Measurements from ENCODE around the gene VPS4A.

DNA sequence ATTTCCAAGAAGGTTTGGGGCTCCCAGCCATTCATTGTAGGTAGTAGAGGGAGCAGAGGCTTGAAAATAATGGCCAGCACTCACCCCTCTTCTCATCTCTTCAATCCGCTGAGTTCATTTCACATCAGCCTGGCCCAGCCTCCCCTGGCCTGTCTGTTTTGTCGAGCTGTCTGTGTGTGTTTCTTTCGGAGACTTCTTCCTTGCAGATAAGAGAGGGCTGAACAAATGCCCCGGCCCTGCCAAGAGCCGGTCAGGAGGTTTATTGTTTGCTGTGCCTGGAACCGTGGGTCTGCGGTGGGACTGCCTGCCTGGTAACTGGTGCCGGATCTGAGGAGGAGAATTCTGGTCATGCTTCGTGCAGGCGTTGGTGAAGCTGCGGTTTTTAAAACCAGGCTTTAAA, 3.4 kb downstream of the VPS4A start:
- no peak for TF ChIP-seq POLR2AphosphoS5 (IDR thresholded peaks at IDR 0.05)
- TF ChIP-seq, protein P1, sequence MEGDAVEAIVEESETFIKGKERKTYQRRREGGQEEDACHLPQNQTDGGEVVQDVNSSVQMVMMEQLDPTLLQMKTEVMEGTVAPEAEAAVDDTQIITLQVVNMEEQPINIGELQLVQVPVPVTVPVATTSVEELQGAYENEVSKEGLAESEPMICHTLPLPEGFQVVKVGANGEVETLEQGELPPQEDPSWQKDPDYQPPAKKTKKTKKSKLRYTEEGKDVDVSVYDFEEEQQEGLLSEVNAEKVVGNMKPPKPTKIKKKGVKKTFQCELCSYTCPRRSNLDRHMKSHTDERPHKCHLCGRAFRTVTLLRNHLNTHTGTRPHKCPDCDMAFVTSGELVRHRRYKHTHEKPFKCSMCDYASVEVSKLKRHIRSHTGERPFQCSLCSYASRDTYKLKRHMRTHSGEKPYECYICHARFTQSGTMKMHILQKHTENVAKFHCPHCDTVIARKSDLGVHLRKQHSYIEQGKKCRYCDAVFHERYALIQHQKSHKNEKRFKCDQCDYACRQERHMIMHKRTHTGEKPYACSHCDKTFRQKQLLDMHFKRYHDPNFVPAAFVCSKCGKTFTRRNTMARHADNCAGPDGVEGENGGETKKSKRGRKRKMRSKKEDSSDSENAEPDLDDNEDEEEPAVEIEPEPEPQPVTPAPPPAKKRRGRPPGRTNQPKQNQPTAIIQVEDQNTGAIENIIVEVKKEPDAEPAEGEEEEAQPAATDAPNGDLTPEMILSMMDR (IDR thresholded peaks at IDR 0.05): no peak

Data from upper lobe of left lung (tissue), 4 donors.